Measurements from ENCODE around the gene RABL2A. TPM values are rescaled to one million over a fixed set of nuclear protein-coding genes. Genes with fewer than 3 reads are reported as not detected.
A peak's percentile ranks its signal among the peaks of the same experiment; 100 is the strongest.
"Not testable (repeated sequence)": the region's sequence is repeated elsewhere in the genome, so short reads cannot be mapped to it uniquely, and the experiment has no call there.

Gene RABL2A
- 10 to 100 TPM in 1 of 3 donors, 1 to 10 TPM in 2; 5.7 to 15.4 (median 9.0) TPM for polyA plus RNA-seq

- Mint-ChIP-seq H3K4me3 (peak within 1 kb of the TSS; percentile 78 to 92 (median 90)), H3K27ac (peak within 1 kb of the TSS; percentile 82 to 93 (median 88)), H3K4me1 (peaks cover 12 to 13% of the 10 kb centered on the region in 2 donors)
- H3K27me3 Mint-ChIP-seq (ENCODE audit: low read depth in 3 of 3); H3K36me3 Mint-ChIP-seq; H3K9me3 Mint-ChIP-seq: not testable (repeated sequence)
- DNase-seq, result peak; percentile 91
Measured at GRCh38 chr2:113626616-113627330, at the start of gene RABL2A. Gene RABL2A (plus strand): TSS chr2:113627266. CDS start chr2:113628607, 1,341 bp downstream.

GRCh38 chr2:113578508-113578907, 48.6 kb upstream of the RABL2A start:
- H3K4me3 Mint-ChIP-seq; H3K36me3 Mint-ChIP-seq; H3K27me3 Mint-ChIP-seq (ENCODE audit: low read depth in 3 of 3); H3K9me3 Mint-ChIP-seq; H3K27ac Mint-ChIP-seq; DNase-seq: not testable (repeated sequence)
- peaks cover 10 to 13% of the 10 kb centered on the region in 2 donors for H3K4me1 Mint-ChIP-seq

GRCh38 chr2:113582473-113582872, 44.6 kb upstream of the RABL2A start:
- peak overlapping the region; percentile 55 to 77 (median 68) for H3K4me3 Mint-ChIP-seq
- not testable (repeated sequence) for H3K9me3 Mint-ChIP-seq; DNase-seq; H3K27me3 Mint-ChIP-seq (ENCODE audit: low read depth in 3 of 3); H3K36me3 Mint-ChIP-seq
- peak overlapping the region in 4 of 6 donors; percentile 10 to 72 (median 27) for H3K27ac Mint-ChIP-seq
- H3K4me1 Mint-ChIP-seq, result peaks cover 28 to 33% of the 10 kb centered on the region in 2 donors

GRCh38 chr2:113583521-113584225, 43.4 kb upstream of the RABL2A start:
- H3K27me3 Mint-ChIP-seq (ENCODE audit: low read depth in 3 of 3); H3K36me3 Mint-ChIP-seq; H3K9me3 Mint-ChIP-seq: not testable (repeated sequence)
- peak; percentile 81 to 82 (median 82) for DNase-seq
- Mint-ChIP-seq H3K27ac (peak overlapping the region; percentile 78 to 89 (median 86)), H3K4me1 (peaks cover 28 to 35% of the 10 kb centered on the region in 2 donors), H3K4me3 (peak overlapping the region; percentile 80 to 94 (median 91))

DNA sequence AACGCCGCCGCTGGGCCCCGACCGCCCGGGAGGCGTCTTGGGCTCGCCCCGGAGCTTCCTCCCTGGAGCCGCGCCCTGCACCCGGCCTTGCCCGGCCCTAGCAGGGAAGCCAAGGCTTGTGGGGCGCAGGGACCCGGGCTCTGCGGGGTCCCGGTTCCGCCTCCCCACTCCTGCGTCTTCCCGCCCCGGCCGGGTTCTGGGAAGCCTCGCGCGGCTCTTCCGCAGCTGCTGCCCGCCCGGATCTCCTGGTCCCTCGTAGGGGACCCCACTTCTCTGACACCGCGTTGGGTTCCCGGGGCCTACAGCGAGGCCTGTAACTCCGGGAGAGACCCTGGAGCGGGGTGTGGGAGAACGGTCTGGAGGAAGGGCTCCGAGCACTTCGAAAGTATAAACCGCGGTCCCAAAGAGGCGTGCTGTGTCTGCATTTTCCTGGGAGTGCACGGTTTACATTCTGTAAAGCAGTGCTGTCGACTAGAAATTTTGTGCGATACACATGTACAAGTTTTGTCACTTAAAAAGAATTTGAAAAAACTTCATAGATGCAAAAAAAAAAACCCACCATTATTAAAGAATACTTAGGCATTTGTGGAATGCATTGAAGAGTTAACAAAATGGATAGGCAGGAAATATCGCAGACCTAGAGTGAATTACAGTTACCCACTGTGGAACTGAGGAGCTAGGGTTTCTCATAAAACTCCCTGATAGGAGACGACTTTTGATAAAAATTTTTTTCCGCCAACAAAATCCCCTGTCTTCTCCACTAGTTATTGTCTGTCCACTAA, 42.6 kb upstream of the RABL2A start:
- H3K27me3 Mint-ChIP-seq (ENCODE audit: low read depth in 3 of 3); H3K9me3 Mint-ChIP-seq: not testable (repeated sequence)
- peak overlapping the region; percentile 69 to 83 (median 79) for H3K4me3 Mint-ChIP-seq

DNA sequence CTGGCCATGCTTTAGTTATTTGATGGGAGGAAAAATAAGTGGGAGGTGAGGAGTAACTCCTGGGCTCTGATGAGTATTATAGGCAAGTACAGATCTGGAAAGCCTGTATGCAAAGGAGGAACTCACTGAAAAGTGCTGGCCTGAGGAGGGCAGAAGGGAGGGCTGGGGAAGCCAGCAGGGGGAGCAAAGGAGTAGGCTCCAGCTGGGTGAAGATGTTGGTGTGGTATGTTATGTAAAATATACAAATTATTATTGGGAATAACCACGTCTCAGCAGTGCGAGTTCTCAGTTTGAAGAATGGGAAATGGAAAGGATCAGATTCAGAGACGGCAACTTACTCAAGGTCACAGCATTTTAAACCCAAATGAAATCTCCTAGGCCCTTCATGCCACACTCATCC, 39.9 kb upstream of the RABL2A start:
- H3K4me3 Mint-ChIP-seq; H3K36me3 Mint-ChIP-seq; H3K27me3 Mint-ChIP-seq (ENCODE audit: low read depth in 3 of 3); H3K9me3 Mint-ChIP-seq: not testable (repeated sequence)
- Mint-ChIP-seq H3K4me1 (peaks cover 38 to 45% of the 10 kb centered on the region in 2 donors), H3K27ac (peak overlapping the region in 2 of 6 donors; percentile 9 to 80)
- peak; percentile 36 to 52 (median 37) for DNase-seq

More for the DNA sequence above, 42.6 kb upstream of the RABL2A start:
- peak in 2 of 3 donors; percentile 23 to 27 for DNase-seq
- H3K36me3 Mint-ChIP-seq, result not testable (repeated sequence)
- peak overlapping the region; percentile 43 to 84 (median 72) for H3K27ac Mint-ChIP-seq
- H3K4me1 Mint-ChIP-seq, result peaks cover 28 to 35% of the 10 kb centered on the region in 2 donors

GRCh38 chr2:113589591-113589990, 37.5 kb upstream of the RABL2A start:
- not testable (repeated sequence) for H3K4me3 Mint-ChIP-seq; H3K27ac Mint-ChIP-seq; DNase-seq; H3K9me3 Mint-ChIP-seq; H3K36me3 Mint-ChIP-seq; H3K27me3 Mint-ChIP-seq (ENCODE audit: low read depth in 3 of 3)
- H3K4me1 Mint-ChIP-seq, result peaks cover 32 to 33% of the 10 kb centered on the region in 2 donors

DNA sequence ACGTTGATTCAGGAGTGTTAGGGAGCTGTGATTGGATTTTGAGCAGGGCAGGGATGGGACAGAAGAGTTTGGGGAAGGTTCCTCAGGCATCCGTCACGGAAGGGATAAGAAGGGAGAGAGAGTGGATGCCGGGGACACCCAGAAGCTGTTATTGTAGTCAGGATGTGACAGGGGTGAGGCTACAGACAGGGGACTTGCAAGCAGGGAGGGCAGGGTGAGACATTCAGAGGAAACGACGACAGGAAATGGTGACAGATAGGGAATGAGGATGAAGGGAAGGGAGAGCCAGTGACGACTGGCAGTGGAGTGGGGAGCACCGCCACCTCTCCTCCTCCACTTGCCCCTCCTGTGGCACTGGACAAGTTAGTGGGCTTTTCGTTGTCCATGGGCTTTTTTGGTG, 35.1 kb upstream of the RABL2A start:
- Mint-ChIP-seq H3K4me3 (peak overlapping the region in 2 of 5 donors; percentile 38 to 46), H3K27ac (peak overlapping the region in 5 of 6 donors; percentile 7 to 86 (median 71)), H3K4me1 (peaks cover 20 to 22% of the 10 kb centered on the region in 2 donors)
- not testable (repeated sequence) for H3K9me3 Mint-ChIP-seq; H3K36me3 Mint-ChIP-seq; H3K27me3 Mint-ChIP-seq (ENCODE audit: low read depth in 3 of 3)
- peak in 2 of 3 donors; percentile 24 to 48 for DNase-seq

DNA sequence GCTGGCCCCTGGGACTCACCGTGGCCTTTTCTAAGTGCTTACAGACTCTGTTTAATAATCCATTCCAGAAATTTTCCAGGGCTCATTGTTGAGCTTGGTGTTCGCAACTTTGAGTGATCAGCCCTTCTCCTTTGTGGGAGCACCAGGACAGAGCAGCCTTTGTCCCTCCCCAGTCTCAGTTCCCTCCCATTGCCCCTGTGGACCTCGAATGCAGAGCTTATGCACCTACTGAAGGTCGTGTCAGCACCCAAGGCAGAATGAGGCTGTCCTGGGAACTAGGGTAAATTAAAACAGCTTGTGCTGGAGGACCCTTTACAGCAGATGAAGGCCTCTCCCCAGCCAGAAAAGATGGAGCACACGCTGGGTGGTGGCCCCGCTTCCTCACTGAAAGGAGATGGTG, 33.8 kb upstream of the RABL2A start:
- H3K36me3 Mint-ChIP-seq; H3K4me3 Mint-ChIP-seq; H3K9me3 Mint-ChIP-seq; H3K27me3 Mint-ChIP-seq (ENCODE audit: low read depth in 3 of 3); DNase-seq: not testable (repeated sequence)
- peaks cover 15 to 16% of the 10 kb centered on the region in 2 donors for H3K4me1 Mint-ChIP-seq
- peak overlapping the region in 2 of 6 donors; percentile 4 to 32 for H3K27ac Mint-ChIP-seq

DNA sequence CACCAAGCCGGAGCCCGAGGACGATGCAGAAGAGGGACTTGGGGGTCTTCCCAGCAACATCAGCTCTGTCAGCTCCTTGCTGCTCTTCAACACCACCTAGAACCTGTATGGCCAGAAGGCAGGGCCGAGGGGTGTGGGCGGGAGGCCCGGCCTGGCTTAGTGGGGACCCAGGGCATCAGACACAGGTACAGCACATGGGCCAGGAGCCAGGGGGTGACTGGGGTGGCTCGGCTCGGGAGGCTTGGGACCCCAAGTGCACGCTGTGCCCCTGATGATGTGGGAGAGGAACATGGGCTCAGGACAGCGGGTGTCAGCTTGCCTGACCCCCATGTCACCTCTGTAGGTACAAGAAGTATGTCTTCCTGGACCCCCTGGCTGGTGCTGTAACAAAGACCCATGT, 31.3 kb upstream of the RABL2A start:
- H3K27ac Mint-ChIP-seq; H3K27me3 Mint-ChIP-seq (ENCODE audit: low read depth in 3 of 3); H3K9me3 Mint-ChIP-seq; H3K36me3 Mint-ChIP-seq; DNase-seq; H3K4me3 Mint-ChIP-seq: not testable (repeated sequence)
- peaks cover 15 to 16% of the 10 kb centered on the region in 2 donors for H3K4me1 Mint-ChIP-seq

GRCh38 chr2:113597164-113597563, 29.9 kb upstream of the RABL2A start:
- not testable (repeated sequence) for H3K36me3 Mint-ChIP-seq; H3K9me3 Mint-ChIP-seq; DNase-seq; H3K4me3 Mint-ChIP-seq; H3K27me3 Mint-ChIP-seq (ENCODE audit: low read depth in 3 of 3); H3K4me1 Mint-ChIP-seq; H3K27ac Mint-ChIP-seq

- not testable (repeated sequence) for H3K4me3 Mint-ChIP-seq
Measured at GRCh38 chr2:113597572-113597971, 29.5 kb upstream of the RABL2A start.

DNA sequence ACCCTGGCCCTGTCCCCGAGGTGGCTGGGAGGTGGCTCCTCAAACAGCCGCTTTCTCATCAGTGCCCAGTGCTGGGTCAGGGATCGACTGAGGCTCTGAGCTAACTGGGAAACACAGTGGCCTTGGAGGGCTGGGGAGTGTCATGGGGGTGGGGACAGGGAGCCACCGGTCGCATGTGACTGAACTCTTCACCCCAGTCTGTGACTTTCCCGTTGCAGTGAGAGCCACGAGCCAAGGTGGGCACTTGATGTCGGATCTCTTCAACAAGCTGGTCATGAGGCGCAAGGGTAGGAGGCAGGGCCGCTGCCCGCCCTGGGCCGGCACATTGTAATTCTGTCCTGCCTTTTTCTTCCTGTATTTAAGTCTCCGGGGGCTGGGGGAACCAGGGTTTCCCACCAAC, 28.9 kb upstream of the RABL2A start:
- H3K36me3 Mint-ChIP-seq; H3K4me1 Mint-ChIP-seq; DNase-seq; H3K9me3 Mint-ChIP-seq; H3K27me3 Mint-ChIP-seq (ENCODE audit: low read depth in 3 of 3); H3K4me3 Mint-ChIP-seq; H3K27ac Mint-ChIP-seq: not testable (repeated sequence)

More at GRCh38 chr2:113597572-113597971, 29.5 kb upstream of the RABL2A start:
- not testable (repeated sequence) for DNase-seq; H3K27ac Mint-ChIP-seq; H3K27me3 Mint-ChIP-seq (ENCODE audit: low read depth in 3 of 3); H3K9me3 Mint-ChIP-seq; H3K4me1 Mint-ChIP-seq; H3K36me3 Mint-ChIP-seq

GRCh38 chr2:113598738-113599137, 28.3 kb upstream of the RABL2A start:
- H3K9me3 Mint-ChIP-seq; DNase-seq; H3K36me3 Mint-ChIP-seq; H3K4me1 Mint-ChIP-seq; H3K4me3 Mint-ChIP-seq; H3K27me3 Mint-ChIP-seq (ENCODE audit: low read depth in 3 of 3); H3K27ac Mint-ChIP-seq: not testable (repeated sequence)
